Rectal smooth muscle tissue (tissue), 1 donor: ENCODE results near the gene SLC46A2.

Experiments
- H3K27ac ChIP-seq: one replicate; pipeline ENCODE4 v1.7.0; 2013; ENCODE audit warnings: low read depth, low read length, inconsistent platforms
- H3K27me3 ChIP-seq: one replicate; pipeline ENCODE4 v1.7.0; 2013; ENCODE audit warnings: low read length; ENCODE audit not compliant: control insufficient read depth, insufficient read depth
- H3K36me3 ChIP-seq: one replicate; pipeline ENCODE4 v1.7.0; 2013; ENCODE audit warnings: low read length; ENCODE audit not compliant: control insufficient read depth, insufficient read depth
- H3K4me1 ChIP-seq: one replicate; pipeline ENCODE4 v1.7.0; 2013; ENCODE audit warnings: low read length; ENCODE audit not compliant: control insufficient read depth, insufficient read depth
- H3K4me3 ChIP-seq: one replicate; pipeline ENCODE4 v1.7.0; 2013; ENCODE audit warnings: low read length
- H3K9ac ChIP-seq: one replicate; pipeline ENCODE4 v1.7.0; 2013; ENCODE audit warnings: low read length

SLC46A2 gene

DNA sequence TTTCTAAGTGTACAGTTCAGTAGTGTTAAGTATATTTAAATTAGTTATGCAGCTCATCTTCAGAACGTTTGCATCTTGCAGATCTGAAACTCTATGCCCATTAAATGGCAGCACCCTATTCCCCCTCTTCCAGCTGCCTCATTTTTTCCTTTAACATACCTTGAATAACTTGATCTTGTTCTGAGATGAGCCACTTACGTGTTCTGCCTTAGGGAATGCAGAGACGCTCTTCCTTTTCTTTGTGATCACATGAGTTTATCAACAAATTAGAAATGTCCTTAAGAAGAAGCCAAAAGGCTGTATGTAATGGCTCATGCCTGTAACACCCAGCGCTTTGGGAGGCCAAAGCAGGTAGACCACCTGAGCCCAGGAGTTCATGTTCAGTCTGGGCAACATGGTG lies 57.6 kb downstream of the SLC46A2 start:
- no peak overlapping the region for H3K27ac ChIP-seq
- peaks cover 2% of the 10 kb centered on the region for H3K4me1 ChIP-seq
- no peaks in the 10 kb centered on the region for H3K27me3 ChIP-seq

GRCh38 chr9:112831969-112832368 lies 58.7 kb downstream of the SLC46A2 start:
- Histone ChIP-seq H3K4me3 (no peak overlapping the region), H3K36me3 (peaks cover 9% of the 10 kb centered on the region), H3K27ac (no peak overlapping the region), H3K9ac (no peak overlapping the region), H3K4me1 (peaks cover 2% of the 10 kb centered on the region), H3K27me3 (no peaks in the 10 kb centered on the region)

More for the DNA sequence above, 57.6 kb downstream of the SLC46A2 start:
- Histone ChIP-seq H3K9ac (no peak overlapping the region), H3K36me3 (peaks cover 9% of the 10 kb centered on the region), H3K4me3 (no peak overlapping the region)

DNA sequence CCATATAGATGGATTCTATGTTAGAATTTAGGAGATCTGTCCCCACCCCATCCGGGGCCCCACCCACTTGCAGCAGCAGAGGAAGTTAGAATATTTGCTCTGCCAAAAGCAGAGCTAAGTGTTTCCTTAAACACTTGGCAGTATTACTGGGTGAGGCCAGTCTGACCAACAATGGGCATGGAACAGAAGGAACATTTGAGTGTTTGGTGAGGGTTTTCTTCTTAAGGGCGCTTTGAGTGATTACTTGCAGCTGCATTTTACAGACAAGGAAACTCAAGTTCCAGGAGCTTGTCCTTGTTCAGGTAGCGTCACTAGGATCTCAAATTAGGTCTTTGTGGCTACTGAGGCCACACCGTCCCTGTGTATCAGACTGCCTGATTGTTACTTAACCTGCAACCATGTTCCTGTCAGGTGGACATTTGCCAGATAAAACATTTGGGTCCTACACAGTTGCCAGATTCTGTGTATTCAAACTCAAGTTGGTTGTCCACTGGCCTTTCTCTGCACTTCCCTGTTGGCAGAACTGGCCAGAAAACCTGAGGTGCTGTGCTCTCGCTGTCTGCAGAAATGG lies 59.3 kb downstream of the SLC46A2 start:
- no peak overlapping the region for H3K4me3 ChIP-seq

More for the DNA sequence above, 59.3 kb downstream of the SLC46A2 start:
- peaks cover 2% of the 10 kb centered on the region for H3K4me1 ChIP-seq
- peaks cover 5% of the 10 kb centered on the region for H3K36me3 ChIP-seq
- H3K9ac ChIP-seq, result no peak overlapping the region
- no peak overlapping the region for H3K27ac ChIP-seq
- H3K27me3 ChIP-seq, result no peaks in the 10 kb centered on the region
